A549 (cell line): ENCODE results near the gene PLXNA3. TPM values are rescaled to one million over a fixed set of nuclear protein-coding genes. Genes with fewer than 3 reads are reported as not detected.

Experiments
- ATAC-seq, 2 experiments: fragments of 200-7000 bp in 1 of 2; fragments of >200 bp in 1 of 2; cut with Nextera tagmentation in 1 of 2; cut with Tn5 transposase in 1 of 2; 3 replicates each; pipeline versions ENCODE4 v1.8.0 to v1.9.1; 2018 to 2020; ENCODE audit warnings: mild to moderate bottlenecking in 1 of 2, moderate library complexity in 1 of 2
- CTCF ChIA-PET: fragments of 300-600 bp; sonication (Branson Sonifier 250); formaldehyde crosslinking; extraction: SDS; loops from one replicate; lab custom pipeline; 2021; ENCODE audit warnings: antibody characterized with exemption, inconsistent platforms; lab: Yijun Ruan, JAX
- POLR2A ChIA-PET: fragments of 350-600 bp; formaldehyde crosslinking; extraction: SDS; loops from one replicate; lab custom pipeline; 2021; ENCODE audit warnings: antibody characterized with exemption, inconsistent platforms; lab: Yijun Ruan, JAX
- DNase-seq, 2 experiments: peaks; one replicate each; pipeline versions ENCODE4 v3.0.0 to v3.0.0-alpha.2; 2011 to 2016; ENCODE audit warnings: low read depth in 1 of 2, low spot score in 1 of 2
- FAIRE-seq: peaks from 2 replicates; lab custom pipeline; 2011; peaks lifted over from hg19 to GRCh38; lab: Jason Lieb, UNC
- H3K27ac ChIP-seq, 2 experiments: fragments of >200 bp; sonication (Bioruptor Twin); formaldehyde crosslinking; 3 replicates each; pipeline ENCODE4 v1.5.1; 2016 to 2017
- H3K4me1 ChIP-seq: fragments of >200 bp; sonication (Bioruptor Twin); formaldehyde crosslinking; 3 replicates; pipeline ENCODE4 v1.6.1; 2016
- H3K4me2 ChIP-seq: fragments of >200 bp; sonication (Bioruptor Twin); formaldehyde crosslinking; 3 replicates; pipeline ENCODE4 v1.6.1; 2016
- H3K4me3 ChIP-seq: fragments of >200 bp; sonication (Bioruptor Twin); formaldehyde crosslinking; 3 replicates; pipeline ENCODE4 v1.5.1; 2016
- H3K9me3 ChIP-seq: fragments of >200 bp; sonication (Bioruptor Twin); formaldehyde crosslinking; 3 replicates; pipeline ENCODE4 v1.6.1; 2016
- CBX8 ChIP-seq: fragments of 200-600 bp; sonication (generic); IDR thresholded peaks from 2 replicates; pipeline ENCODE4 v1.6.1; 2016
- FOSB ChIP-seq: fragments of 250-450 bp; sonication (Bioruptor Pico); IDR thresholded peaks from 2 replicates; pipeline ENCODE4 v1.5.0; 2020; ENCODE audit warnings: mild to moderate bottlenecking, moderate library complexity
- FOXS1 ChIP-seq: fragments of 250-450 bp; sonication (Bioruptor Pico); IDR thresholded peaks from 2 replicates; pipeline ENCODE4 v1.5.0; 2020; ENCODE audit warnings: mild to moderate bottlenecking, moderate library complexity
- GATA3 ChIP-seq: IDR thresholded peaks from 2 replicates; pipeline ENCODE4 v1.6.1; 2012; ENCODE audit warnings: borderline replicate concordance
- HEYL ChIP-seq: fragments of 250-450 bp; sonication (Bioruptor Pico); IDR thresholded peaks from 2 replicates; pipeline ENCODE4 v1.8.0; 2021; ENCODE audit warnings: mild to moderate bottlenecking, moderate library complexity
- HOXB13 ChIP-seq: fragments of 250-450 bp; sonication (Bioruptor Pico); IDR thresholded peaks from 2 replicates; pipeline ENCODE4 v1.5.0; 2020; ENCODE audit warnings: low read depth, mild to moderate bottlenecking, moderate library complexity
- MAZ ChIP-seq: fragments of 150-350 bp; IDR thresholded peaks from 2 replicates; pipeline ENCODE4 v1.6.1; 2014; ENCODE audit warnings: antibody characterized with exemption, low read depth, low read length, borderline replicate concordance
- MYC ChIP-seq: IDR thresholded peaks from 2 replicates; pipeline ENCODE4 v1.6.1; 2012; ENCODE audit warnings: mild to moderate bottlenecking, inconsistent platforms, low read length, improper control_type of control experiment, borderline replicate concordance
- PHF8 ChIP-seq: fragments of 200-600 bp; sonication (generic); IDR thresholded peaks from 2 replicates; pipeline ENCODE4 v1.6.1; 2016; ENCODE audit warnings: low read depth, mild to moderate bottlenecking, antibody characterized with exemption, moderate library complexity, borderline replicate concordance
- RAD21 ChIP-seq, 2 experiments: fragments of >200 bp in 1 of 2; sonication (Bioruptor Twin) in 1 of 2; formaldehyde crosslinking in 1 of 2; IDR thresholded peaks in 1 of 2; conservative IDR thresholded peaks in 1 of 2; 2 replicates in 1 of 2; 3 replicates in 1 of 2; pipeline ENCODE4 v1.6.1; 2012 to 2018; ENCODE audit warnings: inconsistent platforms in 1 of 2
- RARB ChIP-seq: fragments of 250-450 bp; sonication (Bioruptor Pico); IDR thresholded peaks from 2 replicates; pipeline ENCODE4 v1.8.0; 2021; ENCODE audit warnings: mild to moderate bottlenecking, moderate library complexity
- RCOR1 ChIP-seq: fragments of 150-350 bp; IDR thresholded peaks from 2 replicates; pipeline ENCODE4 v1.6.1; 2014; ENCODE audit warnings: antibody characterized with exemption, low read length, low read depth
- SMC3 ChIP-seq: fragments of >200 bp; sonication (Bioruptor Twin); formaldehyde crosslinking; IDR thresholded peaks from 3 replicates; pipeline ENCODE4 v1.6.1; 2018; ENCODE audit warnings: inconsistent platforms
- SREBF2 ChIP-seq: fragments of 450-650 bp; IDR thresholded peaks from 2 replicates; pipeline ENCODE4 v1.6.1; 2014; ENCODE audit warnings: mild to moderate bottlenecking, moderate library complexity
- TFCP2L1 ChIP-seq: fragments of 250-450 bp; sonication (Bioruptor Pico); IDR thresholded peaks from 2 replicates; pipeline ENCODE4 v1.5.0; 2021; ENCODE audit warnings: mild to moderate bottlenecking
- TP53 ChIP-seq: fragments of 250-450 bp; sonication (Bioruptor Pico); IDR thresholded peaks from 2 replicates; pipeline ENCODE4 v1.5.0; 2021; ENCODE audit warnings: mild to moderate bottlenecking, moderate library complexity
- ZC3H11A ChIP-seq: fragments of 450-650 bp; IDR thresholded peaks from 2 replicates; pipeline ENCODE4 v1.6.1; 2014; ENCODE audit warnings: antibody characterized with exemption, mild to moderate bottlenecking
- ZNF302 ChIP-seq: fragments of 250-450 bp; sonication (Bioruptor Pico); IDR thresholded peaks from 2 replicates; pipeline ENCODE4 v1.9.0; 2021; ENCODE audit warnings: inconsistent platforms, mild to moderate bottlenecking, moderate library complexity
- ZSCAN20 ChIP-seq: fragments of 250-450 bp; sonication (Bioruptor Pico); IDR thresholded peaks from 2 replicates; pipeline ENCODE4 v1.8.0; 2022; ENCODE audit warnings: mild to moderate bottlenecking, moderate library complexity
- WGBS: methylation state at CpG from one replicate; pipeline ENCODE4 v1.1.6; 2017; ENCODE audit errors: missing lambda C conversion rate; 5-methylcytosine and 5-hydroxymethylcytosine counted together
- polyA plus RNA-seq, 4 experiments: library from polyadenylated mRNA; depleted of rRNA in 3 of 4; stranded (reverse); fragments of >200 nt; fragmentation: RNase III in 1 of 4; extraction: RNeasy Plus Mini Kit Qiagen cat#74134 plus additional on column Dnase treatment in 1 of 4; gene quantifications; 2 replicates in 3 of 4; 3 replicates in 1 of 4; pipeline ENCODE4 v1.2.3, GENCODE V29; 2011 to 2017
- TF ChIP-seq, protein P1 (sequence below): IDR thresholded peaks from 2 replicates; pipeline ENCODE4 v1.6.1; 2012; ENCODE audit warnings: low read depth, borderline replicate concordance
- TF ChIP-seq, protein P2 (sequence below): IDR thresholded peaks from 2 replicates; pipeline ENCODE4 v1.6.1; 2012
- TF ChIP-seq, protein P3 (sequence below): fragments of 250-450 bp; sonication (Bioruptor Pico); IDR thresholded peaks from 2 replicates; pipeline ENCODE4 v1.5.0; 2020; ENCODE audit warnings: low read depth, mild to moderate bottlenecking, moderate library complexity
- TF ChIP-seq, protein P4 (sequence below): fragments of 450-650 bp; IDR thresholded peaks from 2 replicates; pipeline ENCODE4 v1.6.1; 2014; ENCODE audit warnings: antibody characterized with exemption
- TF ChIP-seq, protein P5 (sequence below): IDR thresholded peaks from 2 replicates; pipeline ENCODE4 v1.6.1; 2012
- TF ChIP-seq, protein P6 (sequence below): fragments of 250-450 bp; sonication (Bioruptor Pico); IDR thresholded peaks from 2 replicates; pipeline ENCODE4 v1.5.0; 2021; ENCODE audit warnings: mild to moderate bottlenecking, moderate library complexity, borderline replicate concordance

Gene PLXNA3
- polyA plus RNA-seq, 2 of the 4 experiments (the other 2 are of a cell fraction), result 3.4 to 10.1 TPM

DNA sequence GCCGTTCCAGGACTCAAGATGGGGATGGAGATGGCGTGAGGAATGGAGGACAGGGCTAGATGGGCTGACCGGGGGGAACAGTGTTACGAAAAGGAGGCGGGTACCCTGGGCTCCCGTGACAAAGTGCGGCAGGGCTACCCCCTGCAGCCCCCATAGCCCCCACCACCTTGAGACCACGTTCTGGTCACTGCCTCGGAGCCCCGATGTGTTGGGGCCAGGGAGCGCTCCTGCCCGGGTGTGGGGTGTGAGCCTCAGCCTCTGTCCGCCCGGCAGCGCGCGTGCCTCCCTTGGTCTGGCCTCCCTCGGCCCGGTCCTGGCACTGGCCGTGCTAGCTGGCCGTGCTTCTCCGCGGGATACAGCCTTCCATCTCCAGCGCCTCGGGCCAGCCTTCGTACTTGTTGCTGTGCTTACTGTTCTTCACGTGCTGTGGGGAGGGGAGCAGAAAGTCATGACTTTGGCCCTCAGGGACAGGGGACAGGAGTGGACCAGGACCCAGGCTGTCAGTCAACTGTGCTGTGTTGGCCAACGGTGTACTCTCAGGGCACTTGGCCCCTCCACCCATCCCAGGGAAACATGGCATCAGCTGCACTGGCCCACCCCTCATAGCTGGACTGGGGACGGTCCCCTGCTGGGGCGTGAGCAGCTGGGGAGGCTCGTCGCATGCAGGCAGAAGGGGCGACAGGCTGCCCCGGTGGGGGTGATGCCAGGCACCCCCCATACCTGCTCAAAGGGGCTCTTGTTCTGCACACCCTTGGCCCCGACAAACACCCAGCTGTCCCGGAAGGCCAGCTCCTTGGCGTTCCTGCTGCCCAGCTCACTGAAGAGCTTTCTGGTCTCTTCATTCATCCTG lies 48.6 kb downstream of the PLXNA3 start:
- ChIA-PET CTCF (interaction anchor here (1.0 kb wide), 1 partner anchor 11 kb away, joined by 3 read pairs; no protein-coding TSS in a partner anchor), POLR2A (interaction anchor here (1.8 kb wide), 1 partner anchor 10 kb away, joined by 4 read pairs; the partner anchor contains the start of gene FAM3A)
- no peak overlapping the region for H3K4me2 ChIP-seq
- 97% methylated on average over 26 of the region's 37 CpGs for WGBS
- H3K9me3 ChIP-seq, result no peaks in the 10 kb centered on the region
- H3K4me1 ChIP-seq, result no peaks in the 10 kb centered on the region
- DNase-seq (no peak), ATAC-seq (no peak; a peak in 1 of 6 replicates), FAIRE-seq (no peak)
- H3K4me3 ChIP-seq, result no peak overlapping the region
- TF ChIP-seq MAZ, result no peak
- TF ChIP-seq SMC3, result no peak
- no peak for TF ChIP-seq FOXS1 (CRISPR knock-in tag)
- no peak for TF ChIP-seq CBX8
- no peak for TF ChIP-seq TP53 (CRISPR knock-in tag)
- TF ChIP-seq FOSB (CRISPR knock-in tag), result no peak
- TF ChIP-seq HEYL (CRISPR knock-in tag), result no peak
- no peak for TF ChIP-seq HOXB13 (CRISPR knock-in tag)
- TF ChIP-seq, protein P1, sequence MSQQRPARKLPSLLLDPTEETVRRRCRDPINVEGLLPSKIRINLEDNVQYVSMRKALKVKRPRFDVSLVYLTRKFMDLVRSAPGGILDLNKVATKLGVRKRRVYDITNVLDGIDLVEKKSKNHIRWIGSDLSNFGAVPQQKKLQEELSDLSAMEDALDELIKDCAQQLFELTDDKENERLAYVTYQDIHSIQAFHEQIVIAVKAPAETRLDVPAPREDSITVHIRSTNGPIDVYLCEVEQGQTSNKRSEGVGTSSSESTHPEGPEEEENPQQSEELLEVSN, result no peak
- no peak for TF ChIP-seq GATA3
- TF ChIP-seq, protein P2, sequence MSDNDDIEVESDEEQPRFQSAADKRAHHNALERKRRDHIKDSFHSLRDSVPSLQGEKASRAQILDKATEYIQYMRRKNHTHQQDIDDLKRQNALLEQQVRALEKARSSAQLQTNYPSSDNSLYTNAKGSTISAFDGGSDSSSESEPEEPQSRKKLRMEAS, result no peak
- TF ChIP-seq ZC3H11A, result no peak
- no peak overlapping the region for H3K27ac ChIP-seq

DNA sequence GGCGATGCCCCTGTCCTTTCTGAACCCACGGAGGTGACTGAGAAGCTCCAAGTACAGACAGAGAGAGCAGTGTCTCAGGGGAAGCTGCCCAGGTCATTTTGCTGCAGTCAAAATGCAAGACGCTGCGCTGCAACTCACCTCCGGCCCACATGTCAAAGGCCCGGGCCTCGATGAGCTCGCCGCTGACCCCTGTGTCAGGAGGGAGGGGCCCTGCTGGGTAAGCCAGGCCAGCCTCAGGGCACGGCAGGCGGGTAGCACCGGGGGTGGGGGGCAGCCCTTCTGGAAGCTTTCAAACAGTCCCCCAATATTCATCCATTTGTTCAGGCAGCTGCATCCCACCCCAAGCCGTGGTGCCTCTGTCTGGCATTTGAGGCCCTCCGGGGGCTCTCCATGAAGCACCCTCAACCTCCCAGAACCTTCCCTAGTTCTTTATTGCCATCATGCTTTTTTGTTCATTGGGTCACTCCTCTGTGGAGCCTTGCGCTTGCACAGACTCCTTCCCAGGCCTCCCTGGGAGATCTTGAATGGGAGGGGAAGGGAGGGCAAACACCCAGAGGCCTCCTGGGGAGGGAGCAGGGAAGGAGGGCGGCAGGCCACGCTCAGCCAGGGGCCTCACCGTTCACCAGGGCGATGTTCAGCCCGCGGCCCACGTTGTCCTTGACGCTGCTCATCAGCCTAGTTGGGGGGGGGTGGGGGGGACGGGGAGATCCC lies 49.7 kb downstream of the PLXNA3 start:
- no peaks in the 10 kb centered on the region for H3K4me1 ChIP-seq
- no peak for DNase-seq
- H3K27ac ChIP-seq, result no peak overlapping the region
- no peak for ATAC-seq
- H3K4me2 ChIP-seq, result no peak overlapping the region
- no peaks in the 10 kb centered on the region for H3K9me3 ChIP-seq
- ChIA-PET POLR2A (interaction anchor here (1.0 to 1.8 kb wide), 2 partner anchors 8 to 10 kb away, joined by 4 to 8 read pairs; partner anchors contain the start of gene FAM3A), CTCF (interaction anchor here (0.5 to 1.0 kb wide), 2 partner anchors 12 to 132 kb away, joined by 3 read pairs; no protein-coding TSS in a partner anchor)
- no peak for FAIRE-seq
- TF ChIP-seq RARB, result no peak
- no peak for TF ChIP-seq SREBF2
- TF ChIP-seq TFCP2L1 (CRISPR knock-in tag), result no peak
- TF ChIP-seq, protein P3, sequence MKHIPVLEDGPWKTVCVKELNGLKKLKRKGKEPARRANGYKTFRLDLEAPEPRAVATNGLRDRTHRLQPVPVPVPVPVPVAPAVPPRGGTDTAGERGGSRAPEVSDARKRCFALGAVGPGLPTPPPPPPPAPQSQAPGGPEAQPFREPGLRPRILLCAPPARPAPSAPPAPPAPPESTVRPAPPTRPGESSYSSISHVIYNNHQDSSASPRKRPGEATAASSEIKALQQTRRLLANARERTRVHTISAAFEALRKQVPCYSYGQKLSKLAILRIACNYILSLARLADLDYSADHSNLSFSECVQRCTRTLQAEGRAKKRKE (CRISPR knock-in tag), result no peak
- TF ChIP-seq, protein P2, result no peak
- no peak for TF ChIP-seq SMC3
- TF ChIP-seq, protein P4, sequence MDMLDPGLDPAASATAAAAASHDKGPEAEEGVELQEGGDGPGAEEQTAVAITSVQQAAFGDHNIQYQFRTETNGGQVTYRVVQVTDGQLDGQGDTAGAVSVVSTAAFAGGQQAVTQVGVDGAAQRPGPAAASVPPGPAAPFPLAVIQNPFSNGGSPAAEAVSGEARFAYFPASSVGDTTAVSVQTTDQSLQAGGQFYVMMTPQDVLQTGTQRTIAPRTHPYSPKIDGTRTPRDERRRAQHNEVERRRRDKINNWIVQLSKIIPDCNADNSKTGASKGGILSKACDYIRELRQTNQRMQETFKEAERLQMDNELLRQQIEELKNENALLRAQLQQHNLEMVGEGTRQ, result no peak
- TF ChIP-seq RCOR1, result no peak
- TF ChIP-seq ZNF302 (CRISPR knock-in tag), result no peak
- no peak for TF ChIP-seq GATA3
- TF ChIP-seq HOXB13 (CRISPR knock-in tag), result no peak
- no peak for TF ChIP-seq ZC3H11A
- TF ChIP-seq MYC, result no peak
- TF ChIP-seq, protein P5, sequence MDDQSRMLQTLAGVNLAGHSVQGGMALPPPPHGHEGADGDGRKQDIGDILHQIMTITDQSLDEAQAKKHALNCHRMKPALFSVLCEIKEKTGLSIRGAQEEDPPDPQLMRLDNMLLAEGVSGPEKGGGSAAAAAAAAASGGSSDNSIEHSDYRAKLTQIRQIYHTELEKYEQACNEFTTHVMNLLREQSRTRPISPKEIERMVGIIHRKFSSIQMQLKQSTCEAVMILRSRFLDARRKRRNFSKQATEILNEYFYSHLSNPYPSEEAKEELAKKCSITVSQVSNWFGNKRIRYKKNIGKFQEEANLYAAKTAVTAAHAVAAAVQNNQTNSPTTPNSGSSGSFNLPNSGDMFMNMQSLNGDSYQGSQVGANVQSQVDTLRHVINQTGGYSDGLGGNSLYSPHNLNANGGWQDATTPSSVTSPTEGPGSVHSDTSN, result no peak
- TF ChIP-seq ZSCAN20, result no peak
- TF ChIP-seq, protein P6, sequence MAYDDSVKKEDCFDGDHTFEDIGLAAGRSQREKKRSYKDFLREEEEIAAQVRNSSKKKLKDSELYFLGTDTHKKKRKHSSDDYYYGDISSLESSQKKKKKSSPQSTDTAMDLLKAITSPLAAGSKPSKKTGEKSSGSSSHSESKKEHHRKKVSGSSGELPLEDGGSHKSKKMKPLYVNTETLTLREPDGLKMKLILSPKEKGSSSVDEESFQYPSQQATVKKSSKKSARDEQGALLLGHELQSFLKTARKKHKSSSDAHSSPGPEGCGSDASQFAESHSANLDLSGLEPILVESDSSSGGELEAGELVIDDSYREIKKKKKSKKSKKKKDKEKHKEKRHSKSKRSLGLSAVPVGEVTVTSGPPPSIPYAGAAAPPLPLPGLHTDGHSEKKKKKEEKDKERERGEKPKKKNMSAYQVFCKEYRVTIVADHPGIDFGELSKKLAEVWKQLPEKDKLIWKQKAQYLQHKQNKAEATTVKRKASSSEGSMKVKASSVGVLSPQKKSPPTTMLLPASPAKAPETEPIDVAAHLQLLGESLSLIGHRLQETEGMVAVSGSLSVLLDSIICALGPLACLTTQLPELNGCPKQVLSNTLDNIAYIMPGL (CRISPR knock-in tag), result no peak
- TF ChIP-seq RAD21 (conservative IDR thresholded peaks at IDR 0.05 in 1 of 2, IDR thresholded peaks at IDR 0.05 in 1 of 2), result no peak
- no peak for TF ChIP-seq HEYL (CRISPR knock-in tag)
- no peak for TF ChIP-seq PHF8
- TF ChIP-seq FOXS1 (CRISPR knock-in tag), result no peak
- WGBS, result 92% methylated on average over 19 of the region's 24 CpGs
- H3K4me3 ChIP-seq, result no peak overlapping the region
